ENCODE measurements around the gene IFNA10.
"Not testable (repeated sequence)": the region's sequence is repeated elsewhere in the genome, so short reads cannot be mapped to it uniquely, and the experiment has no call there.

IFNA10 gene

GRCh38 chr9:21187487-21187886 is 19.5 kb downstream of the IFNA10 start, which contains the start of gene IFNA4:
Gene IFNA4 (minus strand): TSS chr9:21187587. CDS start chr9:21187531, 56 bp downstream.
- DNase-seq = not testable (repeated sequence)

DNA sequence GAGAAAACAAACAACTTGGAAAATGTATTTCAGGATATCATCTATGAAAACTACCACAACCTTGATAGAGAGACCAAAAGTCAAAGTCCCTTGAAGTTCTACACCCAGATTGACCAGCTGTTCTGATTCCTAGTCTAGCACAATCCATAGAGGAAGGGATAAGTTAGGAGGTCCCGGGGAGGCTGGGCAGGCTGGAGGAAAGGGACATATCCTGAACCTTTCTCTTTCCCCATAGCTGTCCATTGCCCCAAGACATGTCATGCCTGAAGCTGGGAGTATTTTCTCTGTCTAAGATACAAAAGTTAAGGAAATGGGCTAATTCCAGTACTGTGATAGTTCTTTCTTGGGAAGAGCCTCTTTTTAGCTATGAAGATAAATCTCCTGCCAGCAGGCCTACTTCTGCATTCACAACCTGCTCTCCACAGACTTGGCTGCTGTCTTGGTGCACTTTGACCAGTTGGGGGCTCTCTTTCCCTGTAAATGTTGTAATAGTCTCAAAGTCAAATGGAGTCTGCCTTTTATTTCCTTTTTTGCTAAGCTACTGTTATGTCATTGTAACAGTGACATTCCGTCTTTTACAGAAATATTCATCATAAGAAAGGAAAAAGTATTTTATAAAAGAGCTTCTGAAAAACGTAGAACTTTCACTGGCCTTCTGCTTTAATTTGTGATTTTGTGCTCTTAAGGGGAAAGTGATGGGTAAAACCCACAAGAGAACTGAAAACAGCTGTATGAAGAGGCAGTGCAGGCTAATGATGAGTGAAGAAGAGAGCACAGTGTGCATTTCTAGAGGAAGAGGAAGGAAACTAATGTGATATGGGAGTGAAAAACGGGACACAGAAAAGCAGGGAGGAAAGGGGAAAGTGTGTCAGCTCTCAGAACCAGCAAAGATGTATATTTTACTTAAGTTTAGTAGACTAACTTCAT is 23.9 kb downstream of the IFNA10 start:
- not testable (repeated sequence) for DNase-seq

GRCh38 chr9:21174671-21175070 is 32.3 kb downstream of the IFNA10 start:
- no peak for DNase-seq

DNA sequence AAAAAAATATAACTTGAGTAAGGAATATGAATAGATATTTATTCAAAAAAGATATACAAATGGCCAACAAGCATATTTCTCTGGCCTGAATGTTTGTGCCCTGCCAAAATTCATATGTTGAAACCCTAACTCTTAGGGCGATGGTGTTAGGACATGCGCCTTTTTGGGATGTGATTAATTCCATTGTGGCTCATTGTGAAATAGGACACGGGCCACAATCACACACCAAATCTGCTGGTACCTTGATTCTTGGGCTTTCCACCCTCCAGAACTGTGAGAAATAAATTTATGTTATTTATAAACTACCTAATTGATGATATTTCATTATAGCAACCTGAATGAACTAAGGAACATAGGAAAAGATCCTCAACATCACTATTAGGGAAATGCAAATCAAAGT is 34.8 kb downstream of the IFNA10 start:
- no peak for DNase-seq

GRCh38 chr9:21171351-21171750 is 35.6 kb downstream of the IFNA10 start:
- DNase-seq = no peak

- not testable (repeated sequence) for DNase-seq
Measured at GRCh38 chr9:21166560-21166959, 40.4 kb downstream of the IFNA10 start, which contains the start of gene IFNA21. Gene IFNA21 (minus strand): TSS chr9:21166660. CDS start chr9:21166612, 48 bp downstream.

DNA sequence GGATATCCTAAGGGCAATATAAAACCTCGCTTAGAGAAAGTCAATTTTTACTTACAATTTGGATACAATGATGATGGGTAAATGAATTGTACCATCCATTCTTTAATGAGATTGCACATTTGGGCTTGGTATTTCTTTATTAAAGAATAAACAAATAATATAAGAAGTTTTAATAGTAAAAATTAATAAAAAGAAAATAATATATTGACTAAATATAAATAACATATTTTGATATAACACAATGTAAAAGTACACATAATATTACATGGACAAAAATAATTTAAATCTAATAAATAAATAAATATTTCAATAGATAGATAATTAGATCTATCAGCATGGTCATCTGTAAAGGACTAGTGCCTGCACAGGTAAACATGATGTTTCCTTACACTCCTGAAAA is 41.4 kb downstream of the IFNA10 start:
- DNase-seq = no peak

DNA sequence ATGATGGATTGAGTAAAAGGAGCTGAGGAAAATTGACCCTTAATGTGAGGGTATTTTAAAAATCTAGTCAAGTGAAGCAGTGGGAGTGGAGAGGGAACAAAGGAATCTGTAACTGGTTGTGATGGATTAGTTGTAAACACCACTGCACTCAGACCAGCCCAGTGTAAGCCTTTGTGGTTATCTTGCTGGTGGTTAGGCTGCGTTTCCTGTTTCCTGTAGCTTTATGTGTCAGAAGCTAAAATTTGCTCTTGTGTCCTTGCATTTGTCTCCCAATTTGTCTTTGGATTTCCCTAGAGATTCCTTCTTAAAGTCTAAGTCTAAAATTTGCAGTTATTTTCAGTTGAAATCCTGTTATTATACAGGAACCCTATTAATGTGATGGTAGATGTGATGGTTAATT is 46.8 kb downstream of the IFNA10 start:
- no peak for DNase-seq

Measured in SHP77 treated with DMSO at 0.1 percent for 48 hours (cell line).